GM19025 (cell line): ENCODE measurements around the gene DTX1.

Experiments used
- ATAC-seq: cut with Tn5 transposase; IDR thresholded peaks from one replicate; pipeline ENCODE4 v1.9.1; 2021; ENCODE audit warnings: mild to moderate bottlenecking, low read depth, moderate library complexity; ENCODE audit not compliant: unreplicated experiment

The DTX1 gene

DNA sequence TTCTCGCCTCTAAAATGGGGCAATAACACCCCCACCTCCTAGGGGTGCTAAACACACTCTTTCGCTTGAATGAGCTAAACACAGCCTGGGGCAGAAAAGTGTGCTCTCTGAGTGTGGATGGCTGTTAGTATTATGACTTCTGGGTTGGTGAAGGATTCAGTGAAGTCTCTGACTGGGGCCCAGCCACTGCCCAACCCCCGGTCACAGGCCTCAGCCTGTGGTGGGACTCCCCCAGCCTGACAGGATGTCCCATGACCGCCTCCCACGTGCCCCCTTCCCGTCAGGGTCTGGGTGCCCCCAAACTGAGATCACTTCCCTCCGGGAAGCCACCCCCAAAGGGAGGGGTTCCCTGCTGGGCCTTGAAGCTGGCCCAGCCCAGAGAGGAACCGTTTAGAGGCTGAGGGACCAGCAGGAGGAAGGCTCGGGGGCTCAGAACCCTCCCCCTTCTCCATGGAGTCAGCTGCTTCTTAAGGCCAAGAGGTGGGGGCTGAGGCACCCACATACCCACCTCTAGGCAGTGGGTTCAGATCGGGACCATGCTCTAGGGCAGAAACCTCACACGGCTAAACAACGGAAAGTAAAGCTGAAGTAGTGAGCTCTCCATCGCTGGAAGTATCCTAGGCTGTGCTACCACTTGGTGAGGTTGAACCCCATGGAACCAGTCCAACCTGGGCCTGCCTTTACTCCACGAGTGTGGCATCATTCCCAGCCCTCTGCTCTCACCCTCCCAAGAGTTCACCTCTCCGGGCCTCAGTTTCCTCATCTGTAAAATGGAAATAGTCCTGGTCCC is 13.8 kb downstream of the DTX1 start:
- ATAC-seq: no peak

- no peak for ATAC-seq
Observed at GRCh38 chr12:113071135-113072112, 14.9 kb downstream of the DTX1 start.

DNA sequence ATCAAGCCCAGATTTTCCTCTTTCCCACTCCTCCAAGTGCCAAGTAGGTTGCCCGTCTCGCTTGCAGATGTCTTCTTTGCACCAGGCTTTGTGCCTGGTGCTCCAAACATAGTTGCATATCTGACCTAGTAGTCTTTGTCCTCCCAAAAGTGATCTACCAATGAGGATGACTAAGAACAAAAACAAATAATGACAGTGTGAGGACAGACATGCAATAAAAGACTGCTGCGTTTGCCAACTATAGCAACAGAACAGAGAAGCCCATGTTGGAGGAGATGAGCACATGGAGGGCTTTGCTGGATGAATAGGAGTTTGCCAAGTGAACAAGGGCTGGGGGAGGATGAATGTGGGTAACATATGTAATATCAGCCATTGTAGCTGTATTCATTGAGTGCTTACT is 15.6 kb downstream of the DTX1 start:
- no peak for ATAC-seq

GRCh38 chr12:113073586-113073985 is 17.1 kb downstream of the DTX1 start:
- ATAC-seq: no peak

- ATAC-seq: peak; percentile 87
Observed at GRCh38 chr12:113075137-113075683, 18.7 kb downstream of the DTX1 start.

DNA sequence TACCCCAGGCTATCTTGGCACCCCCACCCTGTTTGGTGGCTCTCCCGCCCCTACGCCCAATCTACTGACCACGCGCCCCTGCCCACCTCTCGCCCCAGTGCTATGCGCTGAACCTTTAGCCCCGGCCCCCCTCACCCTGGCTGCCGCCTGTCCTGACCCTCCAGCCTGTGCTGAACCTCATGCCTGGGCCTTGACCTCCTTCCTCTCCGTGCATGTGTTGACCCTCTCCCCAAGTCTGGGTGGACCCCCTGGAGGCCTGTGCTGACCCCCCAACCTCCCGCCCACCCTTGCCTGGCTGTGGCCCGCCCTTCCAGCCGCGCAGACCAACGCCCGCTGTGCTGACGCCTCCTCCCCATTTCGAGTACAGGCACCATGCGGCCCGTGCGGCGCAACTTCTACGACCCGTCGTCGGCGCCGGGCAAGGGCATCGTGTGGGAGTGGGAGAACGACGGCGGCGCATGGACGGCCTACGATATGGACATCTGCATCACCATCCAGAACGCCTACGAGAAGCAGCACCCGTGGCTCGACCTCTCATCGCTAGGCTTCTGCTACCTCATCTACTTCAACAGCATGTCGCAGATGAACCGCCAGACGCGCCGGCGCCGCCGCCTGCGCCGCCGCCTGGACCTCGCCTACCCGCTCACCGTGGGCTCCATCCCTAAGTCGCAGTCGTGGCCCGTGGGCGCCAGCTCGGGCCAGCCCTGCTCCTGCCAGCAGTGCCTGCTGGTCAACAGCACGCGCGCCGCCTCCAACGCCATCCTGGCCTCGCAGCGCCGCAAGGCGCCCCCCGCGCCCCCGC is 20.7 kb downstream of the DTX1 start:
- ATAC-seq: no peak

- no peak for ATAC-seq
Observed at GRCh38 chr12:113077859-113078255, 21.3 kb downstream of the DTX1 start.

DNA sequence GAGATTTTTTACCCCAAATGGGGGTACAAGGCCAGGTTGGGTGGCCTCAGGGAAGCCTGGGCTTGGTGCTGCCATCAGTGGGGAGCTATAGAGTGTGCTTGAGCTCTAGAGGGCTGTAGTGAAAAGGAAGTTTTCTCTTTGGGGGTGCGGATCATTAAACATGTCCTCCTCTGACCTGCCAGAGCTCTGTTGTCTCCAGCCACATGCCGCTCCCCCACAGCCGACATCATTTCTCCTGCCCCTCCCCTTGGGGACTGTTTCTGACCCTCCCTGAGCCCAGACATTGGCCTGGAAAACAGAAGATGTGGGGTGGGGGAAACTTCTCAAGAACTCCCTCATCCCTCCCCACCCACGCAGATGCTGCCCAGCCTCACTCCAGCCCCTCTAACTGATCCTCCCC is 25.3 kb downstream of the DTX1 start:
- no peak for ATAC-seq

DNA sequence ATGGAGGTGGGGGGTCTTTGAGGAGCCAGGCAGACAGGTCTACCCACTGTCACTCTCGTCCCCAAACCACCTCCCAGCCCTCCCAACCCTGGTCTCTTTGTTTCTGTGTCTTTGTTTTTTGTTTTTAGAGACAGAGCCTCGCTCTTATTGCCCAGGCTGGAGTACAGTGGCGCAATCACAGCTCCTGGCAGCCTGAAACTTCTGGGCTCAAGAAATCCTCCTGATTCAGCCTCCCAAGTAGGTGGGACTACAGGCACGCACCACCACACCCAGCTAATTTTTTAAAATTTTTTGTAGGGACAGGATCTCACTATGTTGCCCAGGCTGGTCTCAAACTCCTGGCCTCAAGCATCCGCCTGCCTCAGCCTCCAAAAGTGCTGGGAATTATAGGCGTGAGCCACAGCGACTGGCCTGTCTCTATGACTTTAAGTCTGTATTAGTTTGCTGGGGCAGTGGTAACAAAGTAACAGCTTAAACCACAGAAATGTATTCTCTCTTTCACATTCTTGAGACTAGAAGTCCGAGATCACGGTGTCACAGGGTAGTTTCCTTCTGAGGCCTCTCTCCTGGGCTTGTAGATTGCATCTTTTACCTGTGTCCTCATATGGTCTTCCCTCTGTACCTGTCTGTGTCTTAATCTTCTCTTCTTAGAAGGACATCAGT is 26.1 kb downstream of the DTX1 start:
- ATAC-seq: peak; percentile 78

- ATAC-seq: no peak
Observed at GRCh38 chr12:113083863-113084435, 27.4 kb downstream of the DTX1 start.

GRCh38 chr12:113086249-113087164 is 30.0 kb downstream of the DTX1 start:
- no peak for ATAC-seq

- no peak for ATAC-seq
Observed at GRCh38 chr12:113087193-113087592, 30.7 kb downstream of the DTX1 start.

DNA sequence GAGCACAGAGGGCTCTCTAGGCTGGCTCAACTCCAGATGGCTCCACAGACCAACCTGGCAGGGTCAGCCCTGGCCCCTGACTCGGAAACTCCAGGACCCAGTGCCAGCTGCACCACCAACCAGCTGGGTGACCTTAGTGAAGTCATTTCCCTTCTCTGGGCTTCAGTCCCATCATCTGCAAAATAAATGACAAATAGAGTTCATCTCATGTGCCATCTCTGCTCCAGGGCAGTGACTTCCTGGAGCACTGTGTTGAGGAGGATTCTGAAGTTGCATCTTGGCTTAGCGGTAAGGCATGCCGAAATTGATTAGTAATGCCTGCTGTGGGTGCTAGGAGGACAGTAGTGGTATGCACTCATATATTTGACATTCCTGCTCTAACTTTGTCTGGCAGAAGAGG is 31.5 kb downstream of the DTX1 start:
- ATAC-seq: no peak

DNA sequence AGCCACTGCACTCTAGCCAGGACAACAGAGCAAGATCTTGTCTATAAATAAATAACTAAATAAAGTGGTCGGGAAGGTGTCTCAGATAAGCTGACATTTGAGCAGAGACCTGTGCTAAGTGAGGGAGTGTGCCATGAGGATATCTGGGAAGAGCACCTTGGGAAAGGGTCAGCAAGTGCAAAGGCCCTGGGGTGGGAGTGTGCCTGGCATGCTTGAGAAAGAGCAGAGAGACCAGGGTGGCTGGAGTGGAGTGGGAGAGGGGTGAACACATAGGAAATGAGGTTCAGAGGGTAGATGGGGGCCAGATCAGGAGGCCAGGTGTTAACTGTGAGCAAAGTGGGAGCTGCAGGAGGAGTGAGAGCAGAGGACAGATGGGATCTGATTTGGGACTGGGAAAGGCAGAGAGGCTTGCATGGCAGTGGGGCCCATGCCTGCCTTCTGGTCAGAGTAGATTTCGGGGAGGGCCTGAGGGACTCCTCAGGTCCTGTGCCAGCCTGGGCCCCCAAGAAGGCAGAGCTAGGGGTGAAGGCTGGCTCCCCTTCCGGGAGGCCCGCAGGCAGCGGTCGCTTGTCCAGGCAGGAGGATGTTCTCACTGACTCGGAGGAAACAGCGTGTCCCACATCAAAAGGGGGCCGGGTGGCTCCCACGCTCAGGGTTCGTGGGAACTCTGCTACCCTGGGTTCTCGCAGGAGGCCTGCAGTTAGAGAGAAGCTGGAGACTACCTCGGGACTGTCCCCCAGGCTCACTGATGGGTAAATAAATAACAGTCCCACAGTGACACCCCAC is 32.6 kb downstream of the DTX1 start:
- no peak for ATAC-seq

DNA sequence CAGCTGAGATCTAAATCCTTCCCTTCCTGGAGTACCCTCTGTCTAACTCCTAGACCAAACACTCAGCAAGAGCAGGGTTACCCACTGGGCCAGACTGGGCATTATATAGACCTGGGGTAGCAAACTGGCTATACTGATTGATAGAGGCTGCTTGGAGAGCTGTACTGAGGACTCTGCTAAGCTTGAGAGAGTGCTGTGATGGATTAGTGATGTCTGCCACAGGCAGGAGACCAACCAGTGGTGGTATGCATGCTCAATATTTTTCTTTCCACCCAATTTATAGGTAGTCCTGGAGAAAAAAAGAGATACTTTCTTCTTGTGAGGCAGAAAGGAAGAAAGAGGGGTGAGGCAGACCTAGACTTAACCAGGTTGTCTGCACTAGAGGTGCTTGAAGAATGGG is 33.3 kb downstream of the DTX1 start:
- ATAC-seq: no peak

- ATAC-seq: no peak
Observed at GRCh38 chr12:113090740-113091139, 34.2 kb downstream of the DTX1 start.

DNA sequence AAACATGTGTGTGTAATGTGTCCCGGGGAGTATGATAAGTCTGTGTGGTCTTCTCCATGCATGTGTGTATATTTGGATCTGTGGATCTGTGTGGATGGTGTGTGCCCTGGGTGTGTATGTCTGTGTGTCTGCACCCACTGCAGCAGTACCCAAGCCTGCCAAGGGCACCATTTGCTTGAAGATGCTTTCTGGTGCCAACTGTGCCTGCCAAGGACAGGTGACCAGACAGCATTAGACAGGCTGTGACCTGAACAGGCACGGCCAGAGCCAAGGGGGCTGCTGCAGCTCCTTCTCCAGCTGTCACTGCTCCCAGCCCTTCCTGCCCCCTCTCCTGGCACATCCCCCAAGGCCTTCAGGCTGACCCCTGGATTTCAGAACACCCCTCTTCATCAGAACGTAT is 35.0 kb downstream of the DTX1 start:
- ATAC-seq: no peak
